Measurements from ENCODE around the gene MXI1. TPM values are rescaled to one million over a fixed set of nuclear protein-coding genes. Genes with fewer than 3 reads are reported as not detected.

The MXI1 gene
- total RNA-seq, 1 experiment from 2014 or later = 12.1 TPM

GRCh38 chr10:110203500-110204455 lies 3.6 kb upstream of the MXI1 start:
- TF ChIP-seq TCF7L2 (IDR thresholded peaks at IDR 0.05; ENCODE audit: low read depth, low read length) (no peak), CTCF (IDR thresholded peaks at IDR 0.05) (no peak), POLR2AphosphoS5 (IDR thresholded peaks at IDR 0.05; ENCODE audit: low read depth, low read length) (no peak), SIN3A (IDR thresholded peaks at IDR 0.05; ENCODE audit: borderline replicate concordance, insufficient read depth, low read depth, low read length) (no peak), REST (IDR thresholded peaks at IDR 0.05; ENCODE audit: insufficient read depth in 1 of 2, low read depth in 2 of 2, low read length in 1 of 2) (no peak)
- DNase-seq (ENCODE audit: low read depth, low spot score) = no peak
- H3K36me3 ChIP-seq (ENCODE audit: control insufficient read depth, insufficient read depth, low read length) = no peaks in the 10 kb centered on the region; the same call in 1 of the 2 replicates
- intact Hi-C loops (cut with micrococcal nuclease; ENCODE audit: unreplicated experiment) = no loop called here
- H3K27ac ChIP-seq (ENCODE audit: low read length) = no peak overlapping the region
- ChIA-PET CTCF (no interaction called here), POLR2A (no interaction called here)
- no peaks in the 10 kb centered on the region; the same call in 1 of the 2 replicates for H3K4me1 ChIP-seq (ENCODE audit: control insufficient read depth, insufficient read depth, low read length)
- BruUV-seq (replicated peaks) = no TSS peak
- H3K9me3 ChIP-seq (ENCODE audit: control insufficient read depth, insufficient read depth, low read depth, low read length) = no peaks in the 10 kb centered on the region
- in situ Hi-C loops (cut with HindIII; ENCODE audit: low pct_unique_long_range_greater_than_20kb, low sequenced_read_pairs) = no loop called here
- no peak for ATAC-seq
- H3K4me3 ChIP-seq (ENCODE audit: low read depth in 2 of 2, low read length in 2 of 2) = no peak overlapping the region
- peaks cover 3% of the 10 kb centered on the region for H3K27me3 ChIP-seq (ENCODE audit: control insufficient read depth, insufficient read depth, low read length)

- no peak for TF ChIP-seq CTCF (IDR thresholded peaks at IDR 0.05)
- TF ChIP-seq SIN3A (IDR thresholded peaks at IDR 0.05; ENCODE audit: borderline replicate concordance, insufficient read depth, low read depth, low read length) = no peak
- TF ChIP-seq TCF7L2 (IDR thresholded peaks at IDR 0.05; ENCODE audit: low read depth, low read length) = no peak
- TF ChIP-seq POLR2AphosphoS5 (IDR thresholded peaks at IDR 0.05; ENCODE audit: low read depth, low read length) = no peak
- no peak for TF ChIP-seq REST (IDR thresholded peaks at IDR 0.05; ENCODE audit: insufficient read depth in 1 of 2, low read depth in 2 of 2, low read length in 1 of 2)
- Histone ChIP-seq H3K36me3 (ENCODE audit: control insufficient read depth, insufficient read depth, low read length) (no peaks in the 10 kb centered on the region; the same call in 1 of the 2 replicates), H3K27ac (ENCODE audit: low read length) (no peak overlapping the region), H3K9me3 (ENCODE audit: control insufficient read depth, insufficient read depth, low read depth, low read length) (no peaks in the 10 kb centered on the region), H3K4me1 (ENCODE audit: control insufficient read depth, insufficient read depth, low read length) (no peaks in the 10 kb centered on the region; the same call in 1 of the 2 replicates), H3K27me3 (ENCODE audit: control insufficient read depth, insufficient read depth, low read length) (peaks cover 2% of the 10 kb centered on the region; the same call in 1 of the 2 replicates), H3K4me3 (ENCODE audit: low read depth in 2 of 2, low read length in 2 of 2) (no peak overlapping the region)
- DNase-seq (ENCODE audit: low read depth, low spot score) (no peak), ATAC-seq (no peak)
- ChIA-PET CTCF (no interaction called here), POLR2A (no interaction called here)
- BruUV-seq (replicated peaks) = no TSS peak
- intact Hi-C loops (cut with micrococcal nuclease; ENCODE audit: unreplicated experiment) (loop anchor here (5.0 kb wide), 2 partner anchors 68 to 72 kb away; no protein-coding TSS in a partner anchor), in situ Hi-C loops (cut with HindIII; ENCODE audit: low pct_unique_long_range_greater_than_20kb, low sequenced_read_pairs) (no loop called here)
Measured at GRCh38 chr10:110205051-110205675, 2.2 kb upstream of the MXI1 start.
